Mucosa of descending colon (tissue), 3 donors: ENCODE measurements around the gene NOTCH3. TPM values are rescaled to one million over a fixed set of nuclear protein-coding genes. Genes with fewer than 3 reads are reported as not detected.

Source experiments
- ATAC-seq: fragments of 200-7000 bp; cut with Tn5 transposase; one replicate; pipeline ENCODE4 v1.9.1; 2020; ENCODE audit warnings: mild to moderate bottlenecking, moderate library complexity
- DNase-seq, 3 donors: peaks; one replicate each; pipeline ENCODE4 v3.0.0-alpha.2; 2020
- H3K36me3 ChIP-seq: fragments of 200-600 bp; one replicate; pipeline ENCODE4 v1.8.0; 2021; ENCODE audit warnings: low read depth, mild to moderate bottlenecking
- H3K4me1 ChIP-seq: fragments of 200-600 bp; one replicate; pipeline ENCODE4 v1.8.0; 2021; ENCODE audit warnings: low read depth, mild to moderate bottlenecking
- H3K4me3 ChIP-seq: fragments of 200-600 bp; one replicate; pipeline ENCODE4 v1.8.0; 2021; ENCODE audit warnings: mild to moderate bottlenecking
- H3K9me3 ChIP-seq: fragments of 200-600 bp; one replicate; pipeline ENCODE4 v1.8.0; 2021; ENCODE audit warnings: mild to moderate bottlenecking
- CTCF ChIP-seq: fragments of 200-600 bp; IDR thresholded peaks from one replicate; pipeline ENCODE4 v1.8.0; 2022; ENCODE audit warnings: antibody characterized with exemption, mild to moderate bottlenecking
- intact Hi-C, 2 donors: fragments of 100-400 bp; cut with DNase I in 1 of 2; cut with micrococcal nuclease in 1 of 2; formaldehyde crosslinking; loops; one replicate each; pipeline versions ENCODE4 v1.11.0 to v1.11.1; 2022; cut with DNase I, micrococcal nuclease
- total RNA-seq, 3 donors: library from RNA; stranded (reverse); fragmentation: NEBNext Ultra II Directional in 2 of 3; extraction: Animal tissue kit (Norgen Biotek cat#: 25700) in 2 of 3; gene quantifications; one replicate each; pipeline versions ENCODE4 v1.2.1 to v1.2.4, GENCODE V29; 2021 to 2023
- donor health status: DM: no; HTN: no; CAD: no; lungs with moderate emphysema.
- donor health status: DM: no; HTN: no; CAD: no.
- donor health status: DM: no; HTN: yes; CAD: no.

The NOTCH3 gene
- total RNA-seq, 3 donors from 2014 or later = 3.8 to 13.3 (median 13.0) TPM

- H3K36me3 ChIP-seq = no peaks in the 10 kb centered on the region
Observed at GRCh38 chr19:15220833-15221232, 20.0 kb upstream of the NOTCH3 start.

GRCh38 chr19:15218501-15218900 lies 17.7 kb upstream of the NOTCH3 start:
- ATAC-seq = no peak
- Histone ChIP-seq H3K36me3 (no peaks in the 10 kb centered on the region), H3K4me3 (no peak overlapping the region), H3K4me1 (no peaks in the 10 kb centered on the region), H3K9me3 (no peaks in the 10 kb centered on the region)
- intact Hi-C loops = no loop called here
- no peak for TF ChIP-seq CTCF
- no peak for DNase-seq

More at GRCh38 chr19:15220833-15221232, 20.0 kb upstream of the NOTCH3 start:
- intact Hi-C loops = no loop called here
- H3K4me1 ChIP-seq = no peaks in the 10 kb centered on the region
- TF ChIP-seq CTCF = no peak
- H3K9me3 ChIP-seq = no peaks in the 10 kb centered on the region
- DNase-seq (no peak), ATAC-seq (no peak)
- no peak overlapping the region for H3K4me3 ChIP-seq

GRCh38 chr19:15216363-15216762 lies 15.6 kb upstream of the NOTCH3 start:
- H3K4me3 ChIP-seq = no peak overlapping the region
- intact Hi-C loops = no loop called here
- no peak for TF ChIP-seq CTCF
- ATAC-seq = no peak
- H3K36me3 ChIP-seq = no peaks in the 10 kb centered on the region
- DNase-seq = no peak
- H3K4me1 ChIP-seq = no peaks in the 10 kb centered on the region
- H3K9me3 ChIP-seq = no peaks in the 10 kb centered on the region

GRCh38 chr19:15213715-15214381 lies 13.1 kb upstream of the NOTCH3 start:
- H3K4me3 ChIP-seq = no peak overlapping the region
- H3K36me3 ChIP-seq = no peaks in the 10 kb centered on the region
- H3K4me1 ChIP-seq = no peaks in the 10 kb centered on the region
- no peaks in the 10 kb centered on the region for H3K9me3 ChIP-seq
- ATAC-seq (no peak), DNase-seq (no peak)
- TF ChIP-seq CTCF = no peak
- intact Hi-C loops = no loop called here

GRCh38 chr19:15212711-15213110 lies 11.9 kb upstream of the NOTCH3 start:
- Histone ChIP-seq H3K36me3 (no peaks in the 10 kb centered on the region), H3K4me1 (no peaks in the 10 kb centered on the region), H3K9me3 (no peaks in the 10 kb centered on the region), H3K4me3 (no peak overlapping the region)
- intact Hi-C loops = no loop called here
- DNase-seq (no peak), ATAC-seq (no peak)
- no peak for TF ChIP-seq CTCF
